H9 (cell line): Measurements from ENCODE around the gene USP6. TPM values are rescaled to one million over a fixed set of nuclear protein-coding genes. Genes with fewer than 3 reads are reported as not detected.

Experiments
- DNase-seq: peaks from one replicate; pipeline ENCODE4 v3.0.0-alpha.2; 2017
- H2AFZ ChIP-seq: one replicate; pipeline ENCODE4 v1.6.1; 2013; ENCODE audit warnings: mild to moderate bottlenecking, low read length, control low read depth, moderate library complexity
- H2AK5ac ChIP-seq: 2 replicates; pipeline ENCODE4 v1.6.1; 2013; ENCODE audit warnings: low read length, control low read depth, mixed read lengths; ENCODE audit not compliant: insufficient read length
- H2BK120ac ChIP-seq: one replicate; pipeline ENCODE4 v1.6.1; 2013; ENCODE audit warnings: low read depth, mild to moderate bottlenecking, low read length, control low read depth, inconsistent platforms; ENCODE audit not compliant: poor library complexity, severe bottlenecking
- H2BK12ac ChIP-seq: 2 replicates; pipeline ENCODE4 v1.6.1; 2013; ENCODE audit warnings: low read length, control low read depth, mixed read lengths, low read depth; ENCODE audit not compliant: insufficient read length
- H2BK15ac ChIP-seq: 2 replicates; pipeline ENCODE4 v1.6.1; 2013; ENCODE audit warnings: low read depth, low read length, control low read depth
- H2BK20ac ChIP-seq: one replicate; pipeline ENCODE4 v1.6.1; 2013; ENCODE audit warnings: low read depth, mild to moderate bottlenecking, low read length, control low read depth, inconsistent platforms; ENCODE audit not compliant: poor library complexity, severe bottlenecking
- H2BK5ac ChIP-seq: 2 replicates; pipeline ENCODE4 v1.6.1; 2013; ENCODE audit warnings: low read length, control low read depth, mixed read lengths; ENCODE audit not compliant: insufficient read length
- H3K14ac ChIP-seq: 2 replicates; pipeline ENCODE4 v1.6.1; 2013; ENCODE audit warnings: low read length, control low read depth; ENCODE audit not compliant: insufficient read depth
- H3K18ac ChIP-seq: 2 replicates; pipeline ENCODE4 v1.6.1; 2013; ENCODE audit warnings: low read depth, mild to moderate bottlenecking, mixed read lengths, low read length, control low read depth; ENCODE audit not compliant: insufficient read length
- H3K23ac ChIP-seq: 2 replicates; pipeline ENCODE4 v1.6.1; 2013; ENCODE audit warnings: low read length, control low read depth, mixed read lengths, low read depth; ENCODE audit not compliant: insufficient read length
- H3K23me2 ChIP-seq: 2 replicates; pipeline ENCODE4 v1.6.1; 2013; ENCODE audit warnings: low read depth, mild to moderate bottlenecking, mixed read lengths, low read length, control low read depth; ENCODE audit not compliant: insufficient read length, poor library complexity, severe bottlenecking
- H3K27ac ChIP-seq: 2 replicates; pipeline ENCODE4 v1.5.1; 2013; ENCODE audit warnings: low read length, control low read depth, mixed read lengths, low read depth; ENCODE audit not compliant: insufficient read length
- H3K27me3 ChIP-seq: 2 replicates; pipeline ENCODE4 v1.6.1; 2013; ENCODE audit warnings: low read length, control low read depth, inconsistent platforms; ENCODE audit not compliant: insufficient read depth
- H3K4ac ChIP-seq: 2 replicates; pipeline ENCODE4 v1.6.1; 2013; ENCODE audit warnings: low read depth, mild to moderate bottlenecking, control low read depth, inconsistent platforms, low read length, moderate library complexity
- H3K4me1 ChIP-seq: 2 replicates; pipeline ENCODE4 v1.6.1; 2013; ENCODE audit warnings: low read length, control low read depth, inconsistent platforms; ENCODE audit not compliant: insufficient read depth
- H3K4me2 ChIP-seq: 2 replicates; pipeline ENCODE4 v1.6.1; 2013; ENCODE audit warnings: low read length, control low read depth, mixed read lengths; ENCODE audit not compliant: insufficient read length, insufficient read depth
- H3K56ac ChIP-seq: 2 replicates; pipeline ENCODE4 v1.6.1; 2013; ENCODE audit warnings: low read depth, mild to moderate bottlenecking, mixed read lengths, low read length, control low read depth; ENCODE audit not compliant: insufficient read length
- H3K79me1 ChIP-seq: 2 replicates; pipeline ENCODE4 v1.6.1; 2013; ENCODE audit warnings: low read depth, mild to moderate bottlenecking, moderate library complexity, low read length, control low read depth, inconsistent platforms; ENCODE audit not compliant: insufficient read depth, poor library complexity, severe bottlenecking
- H3K79me2 ChIP-seq: 2 replicates; pipeline ENCODE4 v1.6.1; 2013; ENCODE audit warnings: low read length, control low read depth, inconsistent platforms; ENCODE audit not compliant: insufficient read depth
- H3K9ac ChIP-seq: 2 replicates; pipeline ENCODE4 v1.6.1; 2013; ENCODE audit warnings: low read length, control low read depth, mixed read lengths; ENCODE audit not compliant: insufficient read length; ENCODE audit errors: extremely low read depth
- H3K9me3 ChIP-seq: one replicate; pipeline ENCODE4 v1.6.1; 2013; ENCODE audit warnings: low read depth, low read length, inconsistent platforms; ENCODE audit not compliant: control insufficient read depth
- H3T11ph ChIP-seq: one replicate; pipeline ENCODE4 v1.6.1; 2013; ENCODE audit warnings: mild to moderate bottlenecking, low read length, control low read depth, inconsistent platforms
- H4K20me1 ChIP-seq: one replicate; pipeline ENCODE4 v1.6.1; 2013; ENCODE audit not compliant: control insufficient read depth, insufficient read length, insufficient read depth
- H4K5ac ChIP-seq: 2 replicates; pipeline ENCODE4 v1.6.1; 2013; ENCODE audit warnings: low read depth, mild to moderate bottlenecking, mixed read lengths, low read length, control low read depth; ENCODE audit not compliant: insufficient read length
- H4K8ac ChIP-seq: replicated peaks from 2 replicates; pipeline ENCODE4 v1.6.1; 2013; ENCODE audit warnings: low read length, control low read depth, mixed read lengths, low read depth; ENCODE audit not compliant: insufficient read length
- H4K91ac ChIP-seq: 2 replicates; pipeline ENCODE4 v1.6.1; 2013; ENCODE audit warnings: low read depth, mild to moderate bottlenecking, moderate library complexity, mixed read lengths, low read length, control low read depth; ENCODE audit not compliant: insufficient read length
- H3K27ac Mint-ChIP-seq, 3 experiments: 2 replicates in 2 of 3; 3 replicates in 1 of 3; pipeline ENCODE4 v1.8.0; 2020 to 2021; ENCODE audit warnings: mixed read lengths in 3 of 3, mild to moderate bottlenecking in 1 of 3, moderate library complexity in 1 of 3
- H3K27me3 Mint-ChIP-seq: 2 replicates; pipeline ENCODE4 v1.8.0; 2021; ENCODE audit warnings: low read depth, mild to moderate bottlenecking, moderate library complexity, mixed read lengths
- H3K36me3 Mint-ChIP-seq, 3 experiments: 2 replicates in 2 of 3; 3 replicates in 1 of 3; pipeline ENCODE4 v1.8.0; 2020 to 2021; ENCODE audit warnings: low read depth in 3 of 3, mixed read lengths in 3 of 3; ENCODE audit not compliant: insufficient read depth in 1 of 3
- H3K4me1 Mint-ChIP-seq, 2 experiments: 2 replicates each; pipeline ENCODE4 v1.8.0; 2020; ENCODE audit warnings: mixed read lengths in 2 of 2
- H3K4me3 Mint-ChIP-seq, 2 experiments: 2 replicates in 1 of 2; 3 replicates in 1 of 2; pipeline ENCODE4 v1.8.0; 2020 to 2021; ENCODE audit warnings: mild to moderate bottlenecking in 2 of 2, mixed read lengths in 2 of 2, moderate library complexity in 1 of 2
- H3K9me3 Mint-ChIP-seq, 2 experiments: 2 replicates in 1 of 2; 3 replicates in 1 of 2; pipeline ENCODE4 v1.8.0; 2020; ENCODE audit warnings: mild to moderate bottlenecking in 2 of 2, mixed read lengths in 2 of 2, moderate library complexity in 1 of 2
- CTCF ChIP-seq: fragments of 200-600 bp; sonication (generic); conservative IDR thresholded peaks from 3 replicates; pipeline ENCODE4 v1.8.0; 2021; ENCODE audit warnings: antibody characterized with exemption, mild to moderate bottlenecking
- WGBS: extraction: QIAGEN DNeasy Blood & Tissue Kit; methylation state at CpG from one replicate; pipeline ENCODE4 v1.1.7; 2013; ENCODE audit warnings: missing lambda C conversion rate, low lambda C conversion rate, mixed read lengths; ENCODE audit not compliant: insufficient read length; ENCODE audit errors: extremely low coverage; 5-methylcytosine and 5-hydroxymethylcytosine counted together
- total RNA-seq: library from RNA; stranded (reverse); gene quantifications from 2 replicates; pipeline ENCODE4 v1.2.1, GENCODE V29; 2021

Gene USP6
- total RNA-seq, 1 experiment from 2014 or later: 0.17 TPM

DNA sequence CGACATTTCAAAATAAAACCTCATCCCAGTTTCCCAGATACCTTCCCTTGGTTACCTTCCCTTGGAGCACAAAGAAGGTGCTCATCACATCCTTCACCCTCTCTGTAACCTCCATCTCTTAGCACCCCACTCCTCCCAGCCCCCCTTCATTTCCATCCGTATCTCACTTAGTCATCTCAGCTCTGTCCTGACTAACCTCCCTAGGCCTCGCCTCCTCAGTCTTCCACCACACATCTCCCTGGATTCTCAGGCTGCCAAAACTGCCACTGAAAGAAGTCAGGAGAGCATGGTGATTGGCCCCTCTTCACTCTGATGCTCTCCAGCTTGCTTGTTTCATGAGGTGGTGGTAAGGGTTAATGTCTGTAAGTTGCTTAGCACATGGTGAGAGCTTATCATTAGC lies 35.2 kb upstream of the USP6 start:
- no peak for TF ChIP-seq CTCF
- no peak overlapping the region for H2BK15ac ChIP-seq
- Mint-ChIP-seq H3K4me1 (peaks cover 5 to 6% of the 10 kb centered on the region in 2 experiments), H3K27ac (no peak overlapping the region), H3K9me3 (peaks cover 11 to 16% of the 10 kb centered on the region in 2 experiments), H3K27me3 (peaks cover 15% of the 10 kb centered on the region), H3K4me3 (no peak overlapping the region), H3K36me3 (peaks cover 0 to 5% (median 0%) of the 10 kb centered on the region in 3 experiments; a peak in 3 of 7 replicates)
- no peaks in the 10 kb centered on the region for H4K20me1 ChIP-seq
- H2BK20ac ChIP-seq: no peak overlapping the region
- no peak overlapping the region for H2AFZ ChIP-seq
- peaks cover 5% of the 10 kb centered on the region for H3K23me2 ChIP-seq
- H3K4ac ChIP-seq: no peak overlapping the region
- no peak overlapping the region for H3T11ph ChIP-seq
- H3K79me1 ChIP-seq: no peaks in the 10 kb centered on the region
- H3K79me2 ChIP-seq: no peaks in the 10 kb centered on the region
- no peak overlapping the region for H4K8ac ChIP-seq
- no peak for DNase-seq
- no peak overlapping the region for H4K91ac ChIP-seq
- H2BK12ac ChIP-seq: no peak overlapping the region
- no peak overlapping the region for H4K5ac ChIP-seq
- no peak overlapping the region for H3K9ac ChIP-seq
- H3K23ac ChIP-seq: no peak overlapping the region
- H3K56ac ChIP-seq: no peak overlapping the region
- no peak overlapping the region for H3K27ac ChIP-seq
- WGBS: no CpG with 5 or more reads among the region's 3 CpGs
- no peak overlapping the region for H2BK120ac ChIP-seq
- no peaks in the 10 kb centered on the region for H3K27me3 ChIP-seq
- no peak overlapping the region for H3K14ac ChIP-seq
- no peak overlapping the region for H3K18ac ChIP-seq
- no peak overlapping the region for H3K4me2 ChIP-seq
- H3K4me1 ChIP-seq: no peaks in the 10 kb centered on the region
- H3K9me3 ChIP-seq: no peaks in the 10 kb centered on the region
- H2AK5ac ChIP-seq: no peak overlapping the region
- H2BK5ac ChIP-seq: no peak overlapping the region
